Measurements from ENCODE around the gene ATP8B1.
"Not testable (repeated sequence)": the region's sequence is repeated elsewhere in the genome, so short reads cannot be mapped to it uniquely, and the experiment has no call there.

The ATP8B1 gene

DNA sequence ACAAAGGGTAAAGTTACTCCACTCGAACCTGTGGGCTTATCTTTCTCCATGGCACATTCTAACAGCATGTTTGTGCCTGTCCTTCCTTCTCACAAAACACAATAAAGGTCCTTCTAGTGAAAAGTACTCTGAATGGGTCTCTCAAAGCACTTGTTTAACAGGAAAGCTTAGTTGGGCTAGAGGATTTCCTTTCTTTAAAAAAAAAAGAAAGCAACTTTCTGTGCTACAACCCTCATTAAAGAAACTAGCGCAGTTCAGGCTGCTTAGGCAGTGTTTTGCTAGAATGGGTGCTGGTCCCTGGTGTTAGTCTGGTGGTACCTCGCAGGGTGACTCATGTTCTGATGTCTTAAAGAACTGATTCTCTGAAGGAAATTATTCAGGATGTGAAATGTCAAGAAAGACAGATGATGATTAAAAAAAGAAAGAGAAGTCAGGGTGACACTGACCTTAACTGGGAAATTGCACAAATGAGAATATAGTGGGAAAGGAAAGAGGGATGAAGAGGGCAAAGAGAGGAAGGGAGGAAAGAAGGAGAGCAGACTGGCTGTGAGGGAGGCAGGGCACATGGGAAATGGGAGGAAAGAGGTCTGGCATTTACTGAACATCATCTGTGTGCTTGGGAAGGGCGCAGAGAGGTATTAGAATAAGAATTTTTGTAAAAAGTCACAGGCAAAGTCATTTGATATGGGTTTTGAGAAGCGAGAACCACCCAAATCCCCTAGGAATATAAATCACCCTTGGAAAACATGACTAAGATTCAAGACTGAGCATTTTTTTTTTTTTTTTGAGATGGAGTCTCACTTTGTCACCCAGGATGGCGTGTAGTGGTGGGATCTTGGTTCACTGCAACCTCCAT lies 74.9 kb downstream of the ATP8B1 start:
- H3K27me3 ChIP-seq (ENCODE audit: low read length), result no peaks in the 10 kb centered on the region
- H2AFZ ChIP-seq (ENCODE audit: low read depth, low read length, severe bottlenecking), result no peak overlapping the region
- H3F3A ChIP-seq (ENCODE audit: insufficient read depth), result no peaks in the 10 kb centered on the region
- H3K4me3 ChIP-seq (ENCODE audit: insufficient read depth, low read length, poor library complexity, severe bottlenecking), result no peak overlapping the region
- no peaks in the 10 kb centered on the region for H3K9me2 ChIP-seq (replicated peaks; ENCODE audit: insufficient read depth, low read length)
- TF ChIP-seq EZH2phosphoT487 (conservative IDR thresholded peaks at IDR 0.05; ENCODE audit: low read length) (no peak), CTCF (IDR thresholded peaks at IDR 0.05; ENCODE audit: insufficient read depth, low read length, poor library complexity, severe bottlenecking) (no peak)
- H3K9ac ChIP-seq (ENCODE audit: low read length), result no peak overlapping the region
- no peaks in the 10 kb centered on the region for H3K36me3 ChIP-seq (ENCODE audit: low read length)
- no peak overlapping the region for H3K4me2 ChIP-seq (ENCODE audit: low read depth, low read length, poor library complexity, severe bottlenecking)
- no peaks in the 10 kb centered on the region; the same call in 1 of the 2 replicates for H3K79me2 ChIP-seq (ENCODE audit: insufficient read depth, low read length)
- no peak overlapping the region for H3K27ac ChIP-seq (ENCODE audit: low read depth, low read length)
- no peaks in the 10 kb centered on the region for H4K20me1 ChIP-seq (ENCODE audit: low read depth, low read length)
- H3K9me3 ChIP-seq (ENCODE audit: insufficient read depth, low read length), result no peaks in the 10 kb centered on the region

GRCh38 chr18:57719211-57719935 lies 83.7 kb downstream of the ATP8B1 start:
- not testable (repeated sequence) for H3K27me3 ChIP-seq (ENCODE audit: low read length); H3K4me3 ChIP-seq (ENCODE audit: insufficient read depth, low read length, poor library complexity, severe bottlenecking); H3K27ac ChIP-seq (ENCODE audit: low read depth, low read length); H3F3A ChIP-seq (ENCODE audit: insufficient read depth); H3K9me2 ChIP-seq (replicated peaks; ENCODE audit: insufficient read depth, low read length); H3K36me3 ChIP-seq (ENCODE audit: low read length); H4K20me1 ChIP-seq (ENCODE audit: low read depth, low read length); H3K4me2 ChIP-seq (ENCODE audit: low read depth, low read length, poor library complexity, severe bottlenecking); H3K9me3 ChIP-seq (ENCODE audit: insufficient read depth, low read length); H3K79me2 ChIP-seq (ENCODE audit: insufficient read depth, low read length); H2AFZ ChIP-seq (ENCODE audit: low read depth, low read length, severe bottlenecking); H3K9ac ChIP-seq (ENCODE audit: low read length)

DNA sequence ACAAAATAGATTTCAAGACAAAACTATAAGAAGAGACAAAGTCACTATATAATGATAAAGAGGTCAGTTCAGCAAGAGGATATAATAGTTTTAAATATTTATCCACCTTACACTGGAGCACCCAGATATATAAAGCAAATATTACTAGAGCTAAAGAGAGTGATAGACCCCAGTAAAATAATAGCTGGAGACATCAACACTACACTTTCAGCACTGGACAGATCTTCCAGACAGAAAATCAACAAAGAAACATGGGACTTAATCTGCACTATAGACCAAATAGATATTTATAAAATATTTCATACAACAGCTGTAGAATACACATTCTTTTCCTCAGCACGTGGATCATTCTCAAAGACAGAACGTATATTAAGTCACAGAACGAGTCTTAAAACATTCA lies 86.6 kb downstream of the ATP8B1 start:
- Histone ChIP-seq H3K27me3 (ENCODE audit: low read length) (no peaks in the 10 kb centered on the region), H3K79me2 (ENCODE audit: insufficient read depth, low read length) (no peaks in the 10 kb centered on the region), H2AFZ (ENCODE audit: low read depth, low read length, severe bottlenecking) (no peak overlapping the region), H3K9ac (ENCODE audit: low read length) (no peak overlapping the region), H3K36me3 (ENCODE audit: low read length) (no peaks in the 10 kb centered on the region), H3K4me3 (ENCODE audit: insufficient read depth, low read length, poor library complexity, severe bottlenecking) (no peak overlapping the region), H3F3A (ENCODE audit: insufficient read depth) (no peaks in the 10 kb centered on the region), H3K9me3 (ENCODE audit: insufficient read depth, low read length) (no peaks in the 10 kb centered on the region), H3K9me2 (replicated peaks; ENCODE audit: insufficient read depth, low read length) (no peaks in the 10 kb centered on the region), H4K20me1 (ENCODE audit: low read depth, low read length) (no peaks in the 10 kb centered on the region), H3K4me2 (ENCODE audit: low read depth, low read length, poor library complexity, severe bottlenecking) (no peak overlapping the region), H3K27ac (ENCODE audit: low read depth, low read length) (no peak overlapping the region)
- TF ChIP-seq CTCF (IDR thresholded peaks at IDR 0.05; ENCODE audit: insufficient read depth, low read length, poor library complexity, severe bottlenecking) (no peak), EZH2phosphoT487 (conservative IDR thresholded peaks at IDR 0.05; ENCODE audit: low read length) (no peak)

GRCh38 chr18:57715671-57716070 lies 87.4 kb downstream of the ATP8B1 start:
- Histone ChIP-seq H3K9me3 (ENCODE audit: insufficient read depth, low read length) (no peaks in the 10 kb centered on the region), H3K4me3 (ENCODE audit: insufficient read depth, low read length, poor library complexity, severe bottlenecking) (no peak overlapping the region), H2AFZ (ENCODE audit: low read depth, low read length, severe bottlenecking) (no peak overlapping the region), H3K36me3 (ENCODE audit: low read length) (no peaks in the 10 kb centered on the region), H3F3A (ENCODE audit: insufficient read depth) (no peaks in the 10 kb centered on the region), H3K27ac (ENCODE audit: low read depth, low read length) (no peak overlapping the region), H3K27me3 (ENCODE audit: low read length) (no peaks in the 10 kb centered on the region), H3K4me2 (ENCODE audit: low read depth, low read length, poor library complexity, severe bottlenecking) (no peak overlapping the region), H3K9me2 (replicated peaks; ENCODE audit: insufficient read depth, low read length) (no peaks in the 10 kb centered on the region), H3K9ac (ENCODE audit: low read length) (no peak overlapping the region), H4K20me1 (ENCODE audit: low read depth, low read length) (no peaks in the 10 kb centered on the region), H3K79me2 (ENCODE audit: insufficient read depth, low read length) (no peaks in the 10 kb centered on the region)
- TF ChIP-seq EZH2phosphoT487 (conservative IDR thresholded peaks at IDR 0.05; ENCODE audit: low read length) (no peak), CTCF (IDR thresholded peaks at IDR 0.05; ENCODE audit: insufficient read depth, low read length, poor library complexity, severe bottlenecking) (no peak)

Measured in SU-DHL-6 (cell line).